Liver (tissue), 9 donors: ENCODE results near the gene TMEM9B. TPM values are rescaled to one million over a fixed set of nuclear protein-coding genes. Genes with fewer than 3 reads are reported as not detected.

Source experiments
- DNase-seq: peaks from one replicate; pipeline ENCODE4 v3.0.0-alpha.2; 2017; ENCODE audit warnings: low spot score
- H3K27ac ChIP-seq, 2 donors: one replicate each; pipeline ENCODE4 v1.7.0; 2013; ENCODE audit warnings: inconsistent platforms in 2 of 2, low read length in 2 of 2, control low read depth in 1 of 2, low read depth in 1 of 2, mild to moderate bottlenecking in 1 of 2
- H3K27me3 ChIP-seq, 4 donors: one replicate each; pipeline versions ENCODE4 v1.6.1 to v1.7.0; 2013; ENCODE audit warnings: low read length in 3 of 4, inconsistent platforms in 1 of 4, mild to moderate bottlenecking in 1 of 4, moderate library complexity in 1 of 4; ENCODE audit not compliant: control insufficient read depth in 4 of 4, insufficient read depth in 4 of 4
- H3K36me3 ChIP-seq, 4 donors: one replicate each; pipeline versions ENCODE4 v1.6.1 to v1.7.0; 2013; ENCODE audit warnings: low read length in 3 of 4, mild to moderate bottlenecking in 3 of 4, low read depth in 1 of 4, moderate library complexity in 1 of 4; ENCODE audit not compliant: control insufficient read depth in 4 of 4, insufficient read depth in 3 of 4
- H3K4me1 ChIP-seq, 4 donors: one replicate each; pipeline versions ENCODE4 v1.6.1 to v1.7.0; 2013; ENCODE audit warnings: low read length in 3 of 4, mild to moderate bottlenecking in 3 of 4, moderate library complexity in 1 of 4; ENCODE audit not compliant: control insufficient read depth in 4 of 4, insufficient read depth in 4 of 4
- H3K4me3 ChIP-seq, 3 donors: one replicate each; pipeline versions ENCODE4 v1.6.1 to v1.7.0; 2013; ENCODE audit warnings: low read length in 3 of 3, control low read depth in 1 of 3, low read depth in 1 of 3, mild to moderate bottlenecking in 1 of 3
- H3K9ac ChIP-seq, 2 donors: one replicate each; pipeline ENCODE4 v1.7.0; 2013; ENCODE audit warnings: low read length in 2 of 2, mild to moderate bottlenecking in 2 of 2, moderate library complexity in 2 of 2, control low read depth in 1 of 2, low read depth in 1 of 2
- H3K9me3 ChIP-seq, 4 donors: one replicate each; pipeline versions ENCODE4 v1.6.1 to v1.7.0; 2013; ENCODE audit warnings: low read length in 3 of 4; ENCODE audit not compliant: control insufficient read depth in 4 of 4
- ATF3 ChIP-seq: IDR thresholded peaks from 2 replicates; pipeline ENCODE4 v1.6.1; 2016; ENCODE audit warnings: antibody characterized with exemption
- CTCF ChIP-seq: fragments of 150-350 bp; IDR thresholded peaks from 2 replicates; pipeline ENCODE4 v1.5.1; 2017; ENCODE audit warnings: improper control_type of control experiment, low read depth, low read length; ENCODE audit not compliant: missing input control
- EGR1 ChIP-seq, 2 donors: IDR thresholded peaks; 2 replicates each; pipeline ENCODE4 v1.6.1; 2016 to 2018; ENCODE audit warnings: antibody characterized with exemption in 2 of 2, low read depth in 2 of 2
- FOXA1 ChIP-seq: IDR thresholded peaks from 2 replicates; pipeline ENCODE4 v1.6.1; 2016; ENCODE audit warnings: antibody characterized with exemption
- FOXA2 ChIP-seq: IDR thresholded peaks from 2 replicates; pipeline ENCODE4 v1.6.1; 2016; ENCODE audit warnings: antibody characterized with exemption
- GABPA ChIP-seq, 2 donors: IDR thresholded peaks in 1 of 2; conservative IDR thresholded peaks in 1 of 2; 2 replicates each; pipeline ENCODE4 v1.6.1; 2016; ENCODE audit warnings: antibody characterized with exemption in 2 of 2, mild to moderate bottlenecking in 1 of 2, moderate library complexity in 1 of 2
- HNF4A ChIP-seq, 2 donors: conservative IDR thresholded peaks; 2 replicates each; pipeline ENCODE4 v1.6.1; 2016; ENCODE audit warnings: antibody characterized with exemption in 2 of 2, mild to moderate bottlenecking in 2 of 2
- HNF4G ChIP-seq: IDR thresholded peaks from 2 replicates; pipeline ENCODE4 v1.6.1; 2016; ENCODE audit warnings: antibody characterized with exemption
- JUND ChIP-seq, 2 donors: IDR thresholded peaks; 2 replicates each; pipeline ENCODE4 v1.6.1; 2016; ENCODE audit warnings: antibody characterized with exemption in 2 of 2
- MAX ChIP-seq: IDR thresholded peaks from 2 replicates; pipeline ENCODE4 v1.6.1; 2016; ENCODE audit warnings: antibody characterized with exemption
- NR2F2 ChIP-seq: IDR thresholded peaks from 2 replicates; pipeline ENCODE4 v1.6.1; 2016; ENCODE audit warnings: antibody characterized with exemption
- RAD21 ChIP-seq, 2 donors: IDR thresholded peaks; 2 replicates each; pipeline ENCODE4 v1.6.1; 2016; ENCODE audit warnings: antibody characterized with exemption in 2 of 2, mild to moderate bottlenecking in 2 of 2
- REST ChIP-seq: IDR thresholded peaks from 2 replicates; pipeline ENCODE4 v1.6.1; 2016; ENCODE audit warnings: antibody characterized with exemption, mild to moderate bottlenecking
- RXRA ChIP-seq, 2 donors: IDR thresholded peaks; 2 replicates each; pipeline ENCODE4 v1.6.1; 2017 to 2018; ENCODE audit warnings: antibody characterized with exemption in 2 of 2, mild to moderate bottlenecking in 1 of 2
- SP1 ChIP-seq: IDR thresholded peaks from 2 replicates; pipeline ENCODE4 v1.6.1; 2018; ENCODE audit warnings: antibody characterized with exemption, mild to moderate bottlenecking
- TAF1 ChIP-seq: conservative IDR thresholded peaks from 2 replicates; pipeline ENCODE4 v1.6.1; 2016; ENCODE audit warnings: antibody characterized with exemption, mild to moderate bottlenecking
- YY1 ChIP-seq: IDR thresholded peaks from 2 replicates; pipeline ENCODE4 v1.6.1; 2016; ENCODE audit warnings: antibody characterized with exemption, mild to moderate bottlenecking
- ZBTB33 ChIP-seq: IDR thresholded peaks from 2 replicates; pipeline ENCODE4 v1.6.1; 2016; ENCODE audit warnings: antibody characterized with exemption
- WGBS: extraction: QIAGEN DNeasy Blood & Tissue Kit; methylation state at CpG from one replicate; pipeline ENCODE4 v1.1.7; 2013; 5-methylcytosine and 5-hydroxymethylcytosine counted together
- polyA plus RNA-seq, 2 donors: library from polyadenylated mRNA; stranded (reverse) in 1 of 2; unstranded in 1 of 2; fragments of 200-250 nt in 1 of 2; fragments of >200 nt in 1 of 2; fragmentation: Nextera tagmentation in 1 of 2; extraction: Ambion mirVana in 1 of 2; gene quantifications; one replicate each; pipeline versions ENCODE4 v1.2.1 to v1.2.3, GENCODE V29; 2013 to 2015
- total RNA-seq, 2 donors: library from RNA; depleted of rRNA; stranded (reverse); fragments of >200 nt; gene quantifications; one replicate each; pipeline ENCODE4 v1.2.3, GENCODE V29; 2014
- donor health status: healthy.
- donor health status: healthy.
- donor health status: healthy.
- donor health status: healthy.
- donor health status: healthy.

TMEM9B gene
- total and polyA plus RNA-seq, 4 donors = 17.0 to 23.9 (median 19.5) TPM

- 87% methylated on average over 1 of the region's 1 CpG for WGBS
- Histone ChIP-seq H3K27me3 (peaks cover 0 to 3% (median 0%) of the 10 kb centered on the region in 4 donors), H3K36me3 (no peaks in the 10 kb centered on the region), H3K9me3 (no peaks in the 10 kb centered on the region), H3K4me3 (no peak overlapping the region), H3K9ac (no peak overlapping the region), H3K27ac (no peak overlapping the region), H3K4me1 (no peaks in the 10 kb centered on the region)
- no peak for DNase-seq
- TF ChIP-seq NR2F2 (no peak), MAX (no peak), JUND (IDR thresholded peaks at IDR 0.05) (no peak), RXRA (IDR thresholded peaks at IDR 0.05) (no peak), HNF4A (conservative IDR thresholded peaks at IDR 0.05) (no peak), EGR1 (IDR thresholded peaks at IDR 0.05; ENCODE audit: low read depth in 2 of 2) (no peak), CTCF (no peak), SP1 (no peak), FOXA1 (no peak), ZBTB33 (no peak), YY1 (no peak), ATF3 (no peak), TAF1 (no peak), RAD21 (IDR thresholded peaks at IDR 0.05) (no peak), HNF4G (no peak), FOXA2 (no peak), REST (no peak), GABPA (IDR thresholded peaks at IDR 0.05 in 1 of 2, conservative IDR thresholded peaks at IDR 0.05 in 1 of 2) (no peak)
Measured at GRCh38 chr11:8989453-8989852, 25.2 kb upstream of the TMEM9B start.
